Naive thymus-derived CD4-positive, alpha-beta T cell (primary cell): ENCODE data around the gene HEATR1. TPM values are rescaled to one million over a fixed set of nuclear protein-coding genes. Genes with fewer than 3 reads are reported as not detected.
"Not testable (repeated sequence)": the region's sequence is repeated elsewhere in the genome, so short reads cannot be mapped to it uniquely, and the experiment has no call there.

Experiments used
- ATAC-seq: fragments of 150-1000 bp; cut with Tn5 transposase; 2 replicates; pipeline ENCODE4 v1.10.0; 2021; ENCODE audit warnings: mild to moderate bottlenecking, moderate library complexity
- CTCF ChIA-PET: fragments of 350-600 bp; sonication (Branson Sonifier 250); formaldehyde crosslinking; loops from one replicate; lab custom pipeline; 2021; ENCODE audit warnings: antibody characterized with exemption; lab: Charles Lee
- POLR2A ChIA-PET: fragments of 350-600 bp; sonication (Branson Sonifier 250); formaldehyde crosslinking; loops from one replicate; lab custom pipeline; 2021; ENCODE audit warnings: antibody characterized with exemption, inconsistent platforms; lab: Charles Lee
- DNase-seq, 9 donors: peaks; one replicate each; pipeline versions ENCODE4 v3.0.0 to v3.0.0-alpha.2; 2020 to 2022; ENCODE audit warnings: mixed read lengths in 1 of 9
- H3K27ac ChIP-seq: one replicate; pipeline ENCODE4 v1.7.0; 2013; ENCODE audit warnings: mild to moderate bottlenecking, low read depth, low read length, moderate library complexity
- H3K27me3 ChIP-seq, 2 donors: one replicate each; pipeline ENCODE4 v1.7.0; 2013; ENCODE audit warnings: low read length in 2 of 2, mild to moderate bottlenecking in 2 of 2, moderate library complexity in 2 of 2; ENCODE audit not compliant: control insufficient read depth in 2 of 2, insufficient read depth in 2 of 2
- H3K36me3 ChIP-seq, 3 experiments: 1 replicate in 2 of 3; 2 replicates in 1 of 3; pipeline ENCODE4 v1.7.0; 2013; ENCODE audit warnings: low read length in 3 of 3, mild to moderate bottlenecking in 3 of 3, moderate library complexity in 1 of 3; ENCODE audit not compliant: insufficient read depth in 3 of 3, control insufficient read depth in 2 of 3
- H3K4me1 ChIP-seq, 2 donors: one replicate each; pipeline ENCODE4 v1.7.0; 2013; ENCODE audit warnings: low read length in 2 of 2, mild to moderate bottlenecking in 2 of 2, moderate library complexity in 1 of 2; ENCODE audit not compliant: control insufficient read depth in 2 of 2, insufficient read depth in 2 of 2
- H3K4me3 ChIP-seq: 2 replicates; pipeline ENCODE4 v1.7.0; 2013; ENCODE audit warnings: mild to moderate bottlenecking, low read length
- H3K9me3 ChIP-seq, 3 experiments: 1 replicate in 2 of 3; 2 replicates in 1 of 3; pipeline ENCODE4 v1.7.0; 2013; ENCODE audit warnings: low read length in 3 of 3; ENCODE audit not compliant: control insufficient read depth in 2 of 3
- H3K27ac Mint-ChIP-seq, 9 donors: one replicate each; pipeline ENCODE4 v1.8.0; 2020 to 2022; ENCODE audit warnings: mixed read lengths in 9 of 9, mild to moderate bottlenecking in 8 of 9, moderate library complexity in 5 of 9, inconsistent platforms in 2 of 9
- H3K27me3 Mint-ChIP-seq, 5 donors: one replicate each; pipeline ENCODE4 v1.8.0; 2021 to 2022; ENCODE audit warnings: mixed read lengths in 5 of 5, mild to moderate bottlenecking in 1 of 5
- H3K36me3 Mint-ChIP-seq, 5 donors: one replicate each; pipeline ENCODE4 v1.8.0; 2020 to 2022; ENCODE audit warnings: mixed read lengths in 5 of 5, mild to moderate bottlenecking in 3 of 5, inconsistent platforms in 1 of 5
- H3K4me1 Mint-ChIP-seq, 7 donors: one replicate each; pipeline ENCODE4 v1.8.0; 2020 to 2022; ENCODE audit warnings: mixed read lengths in 7 of 7, mild to moderate bottlenecking in 3 of 7, inconsistent platforms in 1 of 7
- H3K4me3 Mint-ChIP-seq, 10 donors: one replicate each; pipeline ENCODE4 v1.8.0; 2020 to 2022; ENCODE audit warnings: mild to moderate bottlenecking in 10 of 10, mixed read lengths in 10 of 10, moderate library complexity in 6 of 10, inconsistent platforms in 2 of 10
- H3K9me3 Mint-ChIP-seq, 11 donors: one replicate each; pipeline ENCODE4 v1.8.0; 2020 to 2022; ENCODE audit warnings: mixed read lengths in 11 of 11, mild to moderate bottlenecking in 4 of 11, inconsistent platforms in 1 of 11, moderate library complexity in 1 of 11
- intact Hi-C, 2 donors: fragments of 100-400 bp; cut with micrococcal nuclease; formaldehyde crosslinking; loops; one replicate each; pipeline ENCODE4 v1.15.1; 2023
- polyA plus RNA-seq, 2 donors: library from polyadenylated mRNA; unstranded; fragments of 300-500 nt; fragmentation: Illumina TruSeq; gene quantifications; one replicate each; pipeline ENCODE4 v1.2.3, GENCODE V29; 2021
- total RNA-seq, 6 experiments: library from RNA in 5 of 6; stranded (reverse) in 5 of 6; gene quantifications; 1 replicate in 5 of 6; 2 replicates in 1 of 6; pipeline ENCODE4 v1.2.3 and lab custom pipeline; 2021 to 2026

The HEATR1 gene
- total and polyA plus RNA-seq, 7 experiments from 2014 or later = 14.2 to 58.7 (median 41.5) TPM

DNA sequence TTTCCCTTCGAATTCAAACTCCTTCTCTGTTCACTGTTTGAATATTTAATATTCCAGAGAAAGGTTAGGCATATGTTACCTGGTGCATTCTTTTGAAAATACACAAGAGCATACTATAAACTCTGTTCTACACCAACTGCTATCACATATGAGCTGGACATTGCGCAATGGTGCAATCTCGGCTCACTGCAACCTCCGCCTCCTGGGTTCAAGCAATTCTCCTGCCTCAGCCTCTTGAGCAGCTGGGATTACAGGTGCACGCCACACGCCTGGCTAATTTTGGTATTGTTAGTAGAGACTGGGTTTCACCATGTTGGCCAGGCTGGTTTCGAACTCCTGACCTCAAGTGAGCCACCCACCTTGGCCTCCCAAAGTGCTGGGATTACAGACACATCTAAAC, 27.3 kb downstream of the HEATR1 start:
- H3K27ac ChIP-seq, H3K9me3 ChIP-seq, ATAC-seq, CTCF ChIA-PET, POLR2A ChIA-PET, H3K4me1 ChIP-seq, H3K9me3 Mint-ChIP-seq, H3K27ac Mint-ChIP-seq, H3K4me3 ChIP-seq, DNase-seq, H3K4me1 Mint-ChIP-seq, H3K27me3 ChIP-seq, intact Hi-C loops, H3K27me3 Mint-ChIP-seq, H3K4me3 Mint-ChIP-seq: not testable (repeated sequence)
- H3K36me3 Mint-ChIP-seq = peaks cover 4 to 51% (median 45%) of the 10 kb centered on the region in 5 donors
- H3K36me3 ChIP-seq = peaks cover 10 to 59% (median 40%) of the 10 kb centered on the region in 3 experiments

- ChIA-PET CTCF (no interaction called here), POLR2A (no interaction called here)
- Mint-ChIP-seq H3K4me1 (peaks cover 0 to 4% (median 0%) of the 10 kb centered on the region in 7 donors), H3K36me3 (peaks cover 8 to 49% (median 38%) of the 10 kb centered on the region in 5 donors), H3K27me3 (no peaks in the 10 kb centered on the region), H3K4me3 (no peak overlapping the region), H3K9me3 (no peaks in the 10 kb centered on the region), H3K27ac (peak overlapping the region in 4 of 9 donors; percentile 11 to 49 (median 31))
- Histone ChIP-seq H3K27me3 (no peaks in the 10 kb centered on the region), H3K4me1 (no peaks in the 10 kb centered on the region), H3K36me3 (peaks cover 10 to 59% (median 39%) of the 10 kb centered on the region in 3 experiments), H3K27ac (no peak overlapping the region), H3K4me3 (no peak overlapping the region), H3K9me3 (no peaks in the 10 kb centered on the region)
- no peak for ATAC-seq
- no peak for DNase-seq
- intact Hi-C loops = no loop called here
These were observed 28.3 kb downstream of the HEATR1 start for GRCh38 chr1:236576004-236576403.

DNA sequence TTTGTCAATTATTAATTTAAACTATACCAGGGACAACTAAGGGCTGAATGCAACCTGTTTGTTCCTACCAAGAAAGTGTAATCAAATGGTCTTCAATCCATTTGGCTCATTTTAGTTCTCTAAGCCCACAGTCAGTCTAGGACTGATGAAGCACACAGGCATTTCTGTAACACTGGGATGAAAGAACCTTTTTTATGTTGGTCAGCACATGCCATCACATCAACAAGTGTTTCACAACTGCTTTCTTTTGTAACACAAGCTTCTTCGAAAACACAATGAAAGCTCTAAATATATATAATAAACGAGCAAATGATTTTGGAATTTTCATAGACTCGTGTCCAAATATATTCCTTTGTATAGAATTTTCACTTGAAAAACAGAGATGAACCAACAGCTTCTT, 28.8 kb downstream of the HEATR1 start:
- Histone ChIP-seq H3K9me3 (no peaks in the 10 kb centered on the region), H3K4me3 (no peak overlapping the region), H3K27me3 (no peaks in the 10 kb centered on the region), H3K36me3 (peaks cover 10 to 63% (median 39%) of the 10 kb centered on the region in 3 experiments), H3K27ac (no peak overlapping the region), H3K4me1 (no peaks in the 10 kb centered on the region)
- H3K36me3 Mint-ChIP-seq = peaks cover 8 to 49% (median 37%) of the 10 kb centered on the region in 5 donors
- ChIA-PET POLR2A (no interaction called here), CTCF (no interaction called here)
- no peak overlapping the region for H3K27ac Mint-ChIP-seq
- intact Hi-C loops = loop anchor here in 1 of 2 donors (2.0 kb wide), 1 partner anchor 13 kb away; no protein-coding TSS in a partner anchor
- DNase-seq = no peak
- ATAC-seq = no peak
- H3K4me1 Mint-ChIP-seq = peaks cover 0 to 4% (median 0%) of the 10 kb centered on the region in 7 donors
- no peaks in the 10 kb centered on the region for H3K9me3 Mint-ChIP-seq
- H3K27me3 Mint-ChIP-seq = no peaks in the 10 kb centered on the region
- H3K4me3 Mint-ChIP-seq = no peak overlapping the region

GRCh38 chr1:236568285-236568894, 35.9 kb downstream of the HEATR1 start:
- Mint-ChIP-seq H3K4me1 (no peaks in the 10 kb centered on the region), H3K27me3 (no peaks in the 10 kb centered on the region), H3K4me3 (no peak overlapping the region), H3K9me3 (no peaks in the 10 kb centered on the region), H3K27ac (peak overlapping the region in 1 of 9 donors; percentile 49), H3K36me3 (peaks cover 17 to 76% (median 45%) of the 10 kb centered on the region in 5 donors)
- H3K36me3 ChIP-seq = peaks cover 18 to 92% (median 27%) of the 10 kb centered on the region in 3 experiments
- ChIA-PET POLR2A (no interaction called here), CTCF (no interaction called here)
- no peaks in the 10 kb centered on the region for H3K27me3 ChIP-seq
- H3K27ac ChIP-seq = no peak overlapping the region
- no peak overlapping the region for H3K4me3 ChIP-seq
- no peaks in the 10 kb centered on the region for H3K4me1 ChIP-seq
- no peak for ATAC-seq
- H3K9me3 ChIP-seq = no peaks in the 10 kb centered on the region
- no peak for DNase-seq
- intact Hi-C loops = no loop called here

- H3K27ac Mint-ChIP-seq = no peak overlapping the region
- peaks cover 7 to 90% (median 8%) of the 10 kb centered on the region in 3 experiments for H3K36me3 ChIP-seq
- H3K9me3 ChIP-seq = no peaks in the 10 kb centered on the region
- H3K9me3 Mint-ChIP-seq = no peaks in the 10 kb centered on the region
- H3K4me3 ChIP-seq = no peak overlapping the region
- H3K4me3 Mint-ChIP-seq = no peak overlapping the region
- H3K27ac ChIP-seq = no peak overlapping the region
- ATAC-seq (no peak), DNase-seq (no peak)
- H3K27me3 ChIP-seq = no peaks in the 10 kb centered on the region
- no peaks in the 10 kb centered on the region for H3K4me1 ChIP-seq
- CTCF ChIA-PET = no interaction called here
- no peaks in the 10 kb centered on the region for H3K4me1 Mint-ChIP-seq
- no peaks in the 10 kb centered on the region for H3K27me3 Mint-ChIP-seq
- POLR2A ChIA-PET = no interaction called here
- intact Hi-C loops = no loop called here
- peaks cover 13 to 78% (median 41%) of the 10 kb centered on the region in 5 donors for H3K36me3 Mint-ChIP-seq
These were observed 38.8 kb downstream of the HEATR1 start for GRCh38 chr1:236565530-236565929.

DNA sequence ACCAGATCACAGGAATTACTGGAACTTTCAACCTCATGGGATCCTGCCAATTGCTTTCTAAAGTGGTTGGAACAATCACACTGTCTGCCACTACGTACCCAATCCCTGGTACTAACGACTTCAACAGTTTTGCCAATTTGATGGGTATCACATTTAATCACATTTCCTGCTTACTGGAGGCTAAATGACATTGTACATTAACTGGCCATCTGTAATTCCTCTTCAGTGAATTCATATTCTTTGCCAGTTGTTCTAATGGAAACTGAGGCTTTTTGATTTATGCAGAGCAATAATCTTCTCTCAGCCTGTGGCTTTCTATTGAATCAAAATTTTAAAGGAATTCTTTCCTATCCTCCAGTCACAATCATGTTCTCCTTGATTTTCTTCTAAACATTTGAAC, 42.3 kb downstream of the HEATR1 start:
- ChIA-PET CTCF (no interaction called here), POLR2A (no interaction called here)
- intact Hi-C loops = no loop called here
- Mint-ChIP-seq H3K27me3 (no peaks in the 10 kb centered on the region), H3K4me1 (no peaks in the 10 kb centered on the region), H3K9me3 (no peaks in the 10 kb centered on the region), H3K27ac (peak overlapping the region in 7 of 9 donors; percentile 9 to 72 (median 20)), H3K36me3 (peaks cover 13 to 73% (median 20%) of the 10 kb centered on the region in 5 donors), H3K4me3 (no peak overlapping the region)
- no peak overlapping the region for H3K27ac ChIP-seq
- H3K4me1 ChIP-seq = no peaks in the 10 kb centered on the region
- H3K36me3 ChIP-seq = peaks cover 11 to 92% (median 17%) of the 10 kb centered on the region in 3 experiments
- ATAC-seq = no peak
- no peaks in the 10 kb centered on the region for H3K27me3 ChIP-seq
- no peak overlapping the region for H3K4me3 ChIP-seq
- H3K9me3 ChIP-seq = no peaks in the 10 kb centered on the region
- DNase-seq = no peak
